ENCODE data around the gene NF1. TPM values are rescaled to one million over a fixed set of nuclear protein-coding genes. Genes with fewer than 3 reads are reported as not detected.

Gene NF1
- total RNA-seq, 1 experiment from 2014 or later, result 11.6 TPM

- Histone ChIP-seq H3K4me3 (ENCODE audit: insufficient read depth, low read depth, low read length) (peak overlapping the region; percentile 40), H3K27me3 (ENCODE audit: control insufficient read depth, insufficient read depth, low read length) (peaks cover 26% of the 10 kb centered on the region), H3K36me3 (replicated peaks; ENCODE audit: control insufficient read depth, insufficient read depth, low read length) (no peaks in the 10 kb centered on the region)
- DNase-seq, result peak; percentile 78
These were observed 297.5 kb downstream of the NF1 start for GRCh38 chr17:31392002-31392855.

- peak; percentile 43 for DNase-seq
- no peak overlapping the region for H3K4me3 ChIP-seq (ENCODE audit: insufficient read depth, low read depth, low read length)
These were observed 298.3 kb downstream of the NF1 start for GRCh38 chr17:31392856-31393748.

GRCh38 chr17:31393749-31394146, 299.0 kb downstream of the NF1 start:
- Histone ChIP-seq H3K4me3 (ENCODE audit: insufficient read depth, low read depth, low read length) (no peak overlapping the region), H3K27me3 (ENCODE audit: control insufficient read depth, insufficient read depth, low read length) (peaks cover 26% of the 10 kb centered on the region), H3K36me3 (replicated peaks; ENCODE audit: control insufficient read depth, insufficient read depth, low read length) (no peaks in the 10 kb centered on the region)
- no peak for DNase-seq

More at GRCh38 chr17:31392856-31393748, 298.3 kb downstream of the NF1 start:
- Histone ChIP-seq H3K36me3 (replicated peaks; ENCODE audit: control insufficient read depth, insufficient read depth, low read length) (no peaks in the 10 kb centered on the region), H3K27me3 (ENCODE audit: control insufficient read depth, insufficient read depth, low read length) (peaks cover 26% of the 10 kb centered on the region)

- Histone ChIP-seq H3K4me3 (ENCODE audit: insufficient read depth, low read depth, low read length) (no peak overlapping the region), H3K27me3 (ENCODE audit: control insufficient read depth, insufficient read depth, low read length) (peaks cover 26% of the 10 kb centered on the region)
These were observed 299.8 kb downstream of the NF1 start for GRCh38 chr17:31394544-31394943.

GRCh38 chr17:31397256-31397939, 302.6 kb downstream of the NF1 start:
- Histone ChIP-seq H3K27me3 (ENCODE audit: control insufficient read depth, insufficient read depth, low read length) (peaks cover 5% of the 10 kb centered on the region), H3K36me3 (replicated peaks; ENCODE audit: control insufficient read depth, insufficient read depth, low read length) (no peaks in the 10 kb centered on the region), H3K4me3 (ENCODE audit: insufficient read depth, low read depth, low read length) (no peak overlapping the region)
- no peak for DNase-seq

More at GRCh38 chr17:31394544-31394943, 299.8 kb downstream of the NF1 start:
- peak; percentile 89 for DNase-seq
- H3K36me3 ChIP-seq (replicated peaks; ENCODE audit: control insufficient read depth, insufficient read depth, low read length), result no peaks in the 10 kb centered on the region

- DNase-seq, result peak; percentile 40
- Histone ChIP-seq H3K4me3 (ENCODE audit: insufficient read depth, low read depth, low read length) (no peak overlapping the region), H3K27me3 (ENCODE audit: control insufficient read depth, insufficient read depth, low read length) (no peaks in the 10 kb centered on the region; the same call in 1 of the 2 replicates), H3K36me3 (replicated peaks; ENCODE audit: control insufficient read depth, insufficient read depth, low read length) (no peaks in the 10 kb centered on the region)
These were observed 303.9 kb downstream of the NF1 start for GRCh38 chr17:31398381-31399311.

- H3K4me3 ChIP-seq (ENCODE audit: insufficient read depth, low read depth, low read length), result no peak overlapping the region
- DNase-seq, result peak; percentile 60
- no peaks in the 10 kb centered on the region; the same call in 1 of the 2 replicates for H3K27me3 ChIP-seq (ENCODE audit: control insufficient read depth, insufficient read depth, low read length)
- H3K36me3 ChIP-seq (replicated peaks; ENCODE audit: control insufficient read depth, insufficient read depth, low read length), result no peaks in the 10 kb centered on the region
These were observed 305.7 kb downstream of the NF1 start for GRCh38 chr17:31400481-31400950.

GRCh38 chr17:31401456-31402254, 306.9 kb downstream of the NF1 start:
- peak; percentile 31 for DNase-seq
- Histone ChIP-seq H3K27me3 (ENCODE audit: control insufficient read depth, insufficient read depth, low read length) (no peaks in the 10 kb centered on the region), H3K36me3 (replicated peaks; ENCODE audit: control insufficient read depth, insufficient read depth, low read length) (no peaks in the 10 kb centered on the region), H3K4me3 (ENCODE audit: insufficient read depth, low read depth, low read length) (no peak overlapping the region)

- peak; percentile 62 for DNase-seq
- no peaks in the 10 kb centered on the region for H3K36me3 ChIP-seq (replicated peaks; ENCODE audit: control insufficient read depth, insufficient read depth, low read length)
- H3K27me3 ChIP-seq (ENCODE audit: control insufficient read depth, insufficient read depth, low read length), result no peaks in the 10 kb centered on the region
- H3K4me3 ChIP-seq (ENCODE audit: insufficient read depth, low read depth, low read length), result no peak overlapping the region
These were observed 309.5 kb downstream of the NF1 start for GRCh38 chr17:31404028-31404949.

GRCh38 chr17:31405890-31406371, 311.2 kb downstream of the NF1 start:
- Histone ChIP-seq H3K27me3 (ENCODE audit: control insufficient read depth, insufficient read depth, low read length) (no peaks in the 10 kb centered on the region), H3K36me3 (replicated peaks; ENCODE audit: control insufficient read depth, insufficient read depth, low read length) (no peaks in the 10 kb centered on the region)
- DNase-seq, result peak; percentile 90

GRCh38 chr17:31408586-31408985, 313.8 kb downstream of the NF1 start:
- H3K36me3 ChIP-seq (replicated peaks; ENCODE audit: control insufficient read depth, insufficient read depth, low read length), result no peaks in the 10 kb centered on the region
- no peak for DNase-seq
- no peaks in the 10 kb centered on the region for H3K27me3 ChIP-seq (ENCODE audit: control insufficient read depth, insufficient read depth, low read length)
- H3K4me3 ChIP-seq (ENCODE audit: insufficient read depth, low read depth, low read length), result no peak overlapping the region

More at GRCh38 chr17:31405890-31406371, 311.2 kb downstream of the NF1 start:
- H3K4me3 ChIP-seq (ENCODE audit: insufficient read depth, low read depth, low read length), result no peak overlapping the region
